T-helper 17 cell (primary cell): ENCODE measurements around the gene TBX4. TPM values are rescaled to one million over a fixed set of nuclear protein-coding genes. Genes with fewer than 3 reads are reported as not detected.

ENCODE experiments used
- ATAC-seq: fragments of 150-1000 bp; cut with Tn5 transposase; 2 replicates; pipeline ENCODE4 v1.10.0; 2021; ENCODE audit warnings: mild to moderate bottlenecking, moderate library complexity
- DNase-seq, 3 donors: peaks; one replicate each; pipeline versions ENCODE4 v3.0.0 to v3.0.0-alpha.2; 2020 to 2021
- H3K9me3 ChIP-seq: one replicate; pipeline ENCODE4 v1.7.0; 2013; ENCODE audit warnings: low read length, mild to moderate bottlenecking; ENCODE audit not compliant: control insufficient read depth, poor library complexity, severe bottlenecking
- H3K27ac Mint-ChIP-seq: one replicate; pipeline ENCODE4 v1.8.0; 2022; ENCODE audit warnings: mild to moderate bottlenecking, moderate library complexity, mixed read lengths
- H3K27me3 Mint-ChIP-seq: one replicate; pipeline ENCODE4 v1.8.0; 2022; ENCODE audit warnings: mixed read lengths
- H3K36me3 Mint-ChIP-seq: one replicate; pipeline ENCODE4 v1.8.0; 2022; ENCODE audit warnings: low read depth, mixed read lengths
- H3K4me1 Mint-ChIP-seq: one replicate; pipeline ENCODE4 v1.8.0; 2022; ENCODE audit warnings: mild to moderate bottlenecking, mixed read lengths
- H3K4me3 Mint-ChIP-seq: one replicate; pipeline ENCODE4 v1.8.0; 2022; ENCODE audit warnings: mild to moderate bottlenecking, moderate library complexity, mixed read lengths
- total RNA-seq, 4 donors: library from RNA in 2 of 4; stranded (reverse) in 2 of 4; gene quantifications; one replicate each; pipeline ENCODE4 v1.2.3 and lab custom pipeline; 2022 to 2026

TBX4 gene
- total RNA-seq, 2 donors from 2014 or later: not detected

- Mint-ChIP-seq H3K4me3 (no peak overlapping the region), H3K27ac (no peak overlapping the region), H3K36me3 (no peaks in the 10 kb centered on the region), H3K4me1 (no peaks in the 10 kb centered on the region), H3K27me3 (peaks cover 61% of the 10 kb centered on the region)
- DNase-seq (no peak), ATAC-seq (no peak)
- no peaks in the 10 kb centered on the region for H3K9me3 ChIP-seq
These were observed 75.9 kb downstream of the TBX4 start for GRCh38 chr17:61528171-61528570.

- Mint-ChIP-seq H3K4me3 (no peak overlapping the region), H3K27ac (no peak overlapping the region), H3K27me3 (peaks cover 38% of the 10 kb centered on the region), H3K36me3 (no peaks in the 10 kb centered on the region), H3K4me1 (peaks cover 2% of the 10 kb centered on the region)
- no peak for ATAC-seq
- H3K9me3 ChIP-seq: no peaks in the 10 kb centered on the region
- no peak for DNase-seq
These were observed 79.0 kb downstream of the TBX4 start for GRCh38 chr17:61531223-61531622.

- no peaks in the 10 kb centered on the region for H3K9me3 ChIP-seq
- H3K36me3 Mint-ChIP-seq: no peaks in the 10 kb centered on the region
- H3K4me1 Mint-ChIP-seq: peaks cover 5% of the 10 kb centered on the region
- H3K27me3 Mint-ChIP-seq: peaks cover 24% of the 10 kb centered on the region
- DNase-seq (no peak), ATAC-seq (no peak)
- no peak overlapping the region for H3K27ac Mint-ChIP-seq
- no peak overlapping the region for H3K4me3 Mint-ChIP-seq
These were observed 80.6 kb downstream of the TBX4 start for GRCh38 chr17:61532826-61533225.

GRCh38 chr17:61533797-61534196 is 81.6 kb downstream of the TBX4 start:
- ATAC-seq (no peak), DNase-seq (no peak)
- H3K27ac Mint-ChIP-seq: no peak overlapping the region
- no peaks in the 10 kb centered on the region for H3K36me3 Mint-ChIP-seq
- H3K9me3 ChIP-seq: no peaks in the 10 kb centered on the region
- peaks cover 5% of the 10 kb centered on the region for H3K4me1 Mint-ChIP-seq
- H3K27me3 Mint-ChIP-seq: peaks cover 24% of the 10 kb centered on the region
- H3K4me3 Mint-ChIP-seq: no peak overlapping the region

GRCh38 chr17:61534414-61534813 is 82.2 kb downstream of the TBX4 start:
- H3K4me1 Mint-ChIP-seq: peaks cover 5% of the 10 kb centered on the region
- no peaks in the 10 kb centered on the region for H3K36me3 Mint-ChIP-seq
- H3K27ac Mint-ChIP-seq: no peak overlapping the region
- H3K9me3 ChIP-seq: no peaks in the 10 kb centered on the region
- ATAC-seq (no peak), DNase-seq (no peak)
- no peak overlapping the region for H3K4me3 Mint-ChIP-seq
- peaks cover 20% of the 10 kb centered on the region for H3K27me3 Mint-ChIP-seq

Other genes with a start within 250 kb of the TBX4 start
- gene TBX2, start 52.6 kb upstream of the TBX4 start, total RNA-seq: under 1 TPM in 1 of 2 donors, not detected in 1; 0.50 TPM
- not detected for gene NACA2, start 138.8 kb downstream of the TBX4 start, total RNA-seq